H1 (cell line): ENCODE measurements around the gene GINS3. TPM values are rescaled to one million over a fixed set of nuclear protein-coding genes. Genes with fewer than 3 reads are reported as not detected.

Source experiments
- ATF2 ChIP-seq: IDR thresholded peaks from 2 replicates; pipeline ENCODE4 v1.6.1; 2012; ENCODE audit warnings: low read length, inconsistent platforms
- CEBPB ChIP-seq: IDR thresholded peaks from 2 replicates; pipeline ENCODE4 v1.6.1; 2012; ENCODE audit warnings: low read depth, low read length
- CHD1 ChIP-seq: IDR thresholded peaks from 2 replicates; pipeline ENCODE4 v1.6.1; 2012; ENCODE audit warnings: low read depth, low read length, improper control_type of control experiment
- CHD2 ChIP-seq: IDR thresholded peaks from 2 replicates; pipeline ENCODE4 v1.6.1; 2012; ENCODE audit warnings: low read length, improper control_type of control experiment
- E2F6 ChIP-seq: IDR thresholded peaks from 2 replicates; pipeline ENCODE4 v1.6.1; 2012; ENCODE audit warnings: inconsistent platforms
- GTF2F1 ChIP-seq: IDR thresholded peaks from 2 replicates; pipeline ENCODE4 v1.6.1; 2012; ENCODE audit warnings: low read depth, low read length, improper control_type of control experiment, borderline replicate concordance
- KDM5A ChIP-seq: fragments of 200-600 bp; IDR thresholded peaks from 2 replicates; pipeline ENCODE4 v1.7.1; 2012; ENCODE audit warnings: mild to moderate bottlenecking, low read length, inconsistent platforms, mixed read lengths
- POLR2A ChIP-seq, 2 experiments: IDR thresholded peaks; 1 replicate in 1 of 2; 2 replicates in 1 of 2; pipeline ENCODE4 v1.6.1; 2011; ENCODE audit warnings: low read depth in 2 of 2, low read length in 2 of 2, mild to moderate bottlenecking in 2 of 2; ENCODE audit errors: control extremely low read depth in 1 of 2
- SAP30 ChIP-seq: fragments of 300-600 bp; sonication (generic); IDR thresholded peaks from 2 replicates; pipeline ENCODE4 v1.7.1; 2012; ENCODE audit warnings: low read length, moderate library complexity, mild to moderate bottlenecking, inconsistent platforms; ENCODE audit not compliant: insufficient read depth, insufficient replicate concordance
- SP4 ChIP-seq: IDR thresholded peaks from 2 replicates; pipeline ENCODE4 v1.6.1; 2012; ENCODE audit warnings: low read length, inconsistent platforms
- TBP ChIP-seq: IDR thresholded peaks from 2 replicates; pipeline ENCODE4 v1.6.1; 2011; ENCODE audit warnings: low read depth, low read length, improper control_type of control experiment
- polyA plus RNA-seq, 7 experiments: library from polyadenylated mRNA; depleted of rRNA in 3 of 7; stranded (reverse) in 5 of 7; unstranded in 2 of 7; fragments of >200 nt in 5 of 7; fragments of 200-250 nt in 2 of 7; gene quantifications; 1 replicate in 5 of 7; 2 replicates in 1 of 7; 4 replicates in 1 of 7; pipeline versions ENCODE4 v1.2.1 to v1.2.3, GENCODE V29; 2011 to 2013; ENCODE audit warnings: missing spikeins in 2 of 7, mixed read lengths in 2 of 7
- total RNA-seq: library from RNA; stranded (reverse); fragmentation: NEBNext Ultra II Directional; extraction: Animal tissue kit (Norgen Biotek cat#: 25700); gene quantifications from 2 replicates; pipeline ENCODE4 v1.2.1, GENCODE V29; 2021

GINS3 gene
- total and polyA plus RNA-seq, 2 of the 8 experiments (the other 6 are each of a cell fraction or from before 2014, with no cell fraction given), result 12.9 to 15.4 TPM

GRCh38 chr16:58399718-58400633, 7.7 kb downstream of the GINS3 start (continued):
- TF ChIP-seq ATF2 (no peak), POLR2A (IDR thresholded peaks at IDR 0.05; ENCODE audit: control extremely low read depth in 1 of 2, low read depth in 2 of 2, low read length in 2 of 2) (no peak), TBP (no peak), SP4 (no peak), GTF2F1 (no peak), KDM5A (no peak), CHD1 (no peak), E2F6 (no peak), SAP30 (no peak), CEBPB (no peak), CHD2 (no peak)
